NOMO-1 treated with dmso at 0.1 percent for 144 hours (cell line): ENCODE data around the gene SLC30A9.

Experiments
- DNase-seq: peaks from one replicate; lab custom pipeline; 2025; ENCODE audit not compliant: unreplicated experiment; lab: John Stamatoyannopoulos, UW

Gene SLC30A9

GRCh38 chr4:42133006-42133405 is 142.7 kb downstream of the SLC30A9 start:
- DNase-seq: no peak

GRCh38 chr4:42136371-42136770 is 146.0 kb downstream of the SLC30A9 start:
- no peak for DNase-seq
